Measurements from ENCODE around the gene ZBTB16. TPM values are rescaled to one million over a fixed set of nuclear protein-coding genes. Genes with fewer than 3 reads are reported as not detected.

The ZBTB16 gene
- total RNA-seq, 1 experiment from 2014 or later = 0.44 TPM

- Histone ChIP-seq H3K9me2 (ENCODE audit: insufficient read depth) (no peaks in the 10 kb centered on the region), H3K4me3 (no peak overlapping the region), H3K4me2 (no peak overlapping the region), H3K36me3 (ENCODE audit: low read depth) (no peaks in the 10 kb centered on the region), H3K27me3 (ENCODE audit: insufficient read depth, low read depth) (peaks cover 98% of the 10 kb centered on the region), H3K27ac (no peak overlapping the region), H2AFZ (no peak overlapping the region), H3K79me2 (ENCODE audit: low read depth) (no peaks in the 10 kb centered on the region), H4K20me1 (ENCODE audit: insufficient read depth) (no peaks in the 10 kb centered on the region), H3K4me1 (replicated peaks; ENCODE audit: insufficient read depth) (no peaks in the 10 kb centered on the region), H3K9me3 (ENCODE audit: insufficient read depth, low read depth) (no peaks in the 10 kb centered on the region), H3F3A (ENCODE audit: insufficient read depth, low read depth) (no peaks in the 10 kb centered on the region)
- ChIA-PET POLR2A (ENCODE audit: unreplicated experiment) (no interaction called here), CTCF (no interaction called here)
- no peak for DNase-seq
- no TSS peak for BruUV-seq (replicated peaks)
- intact Hi-C loops (cut with micrococcal nuclease; ENCODE audit: unreplicated experiment) = no loop called here
- TF ChIP-seq CTCF (conservative IDR thresholded peaks at IDR 0.05) = no peak
Observed at GRCh38 chr11:114254571-114255146, 195.1 kb downstream of the ZBTB16 start.

- Histone ChIP-seq H3K27ac (no peak overlapping the region), H3K4me2 (no peak overlapping the region), H3K27me3 (ENCODE audit: insufficient read depth, low read depth) (peaks cover 98% of the 10 kb centered on the region), H4K20me1 (ENCODE audit: insufficient read depth) (no peaks in the 10 kb centered on the region), H3K36me3 (ENCODE audit: low read depth) (no peaks in the 10 kb centered on the region), H3K9me2 (ENCODE audit: insufficient read depth) (no peaks in the 10 kb centered on the region), H3K79me2 (ENCODE audit: low read depth) (no peaks in the 10 kb centered on the region), H3K4me3 (no peak overlapping the region), H3K9me3 (ENCODE audit: insufficient read depth, low read depth) (no peaks in the 10 kb centered on the region), H3F3A (ENCODE audit: insufficient read depth, low read depth) (no peaks in the 10 kb centered on the region), H2AFZ (no peak overlapping the region), H3K4me1 (replicated peaks; ENCODE audit: insufficient read depth) (no peaks in the 10 kb centered on the region)
- TF ChIP-seq EZH2 (IDR thresholded peaks at IDR 0.05; ENCODE audit: low read depth) (no peak), CTCF (conservative IDR thresholded peaks at IDR 0.05) (no peak)
- POLR2A ChIA-PET (ENCODE audit: unreplicated experiment) = no interaction called here
- no TSS peak for BruUV-seq (replicated peaks)
- DNase-seq = no peak
- CTCF ChIA-PET = no interaction called here
- intact Hi-C loops (cut with micrococcal nuclease; ENCODE audit: unreplicated experiment) = no loop called here
Observed at GRCh38 chr11:114255289-114255688, 195.8 kb downstream of the ZBTB16 start.

GRCh38 chr11:114256176-114256966 is 196.9 kb downstream of the ZBTB16 start:
- no peak overlapping the region for H3K4me2 ChIP-seq
- no peak overlapping the region for H3K4me3 ChIP-seq
- no peaks in the 10 kb centered on the region for H3K36me3 ChIP-seq (ENCODE audit: low read depth)
- TF ChIP-seq EZH2 (IDR thresholded peaks at IDR 0.05; ENCODE audit: low read depth) (no peak), CTCF (conservative IDR thresholded peaks at IDR 0.05) (no peak)
- DNase-seq = no peak
- no peaks in the 10 kb centered on the region for H4K20me1 ChIP-seq (ENCODE audit: insufficient read depth)
- intact Hi-C loops (cut with micrococcal nuclease; ENCODE audit: unreplicated experiment) = no loop called here
- peaks cover 97% of the 10 kb centered on the region for H3K27me3 ChIP-seq (ENCODE audit: insufficient read depth, low read depth)
- no peaks in the 10 kb centered on the region for H3K9me3 ChIP-seq (ENCODE audit: insufficient read depth, low read depth)
- no peak overlapping the region for H2AFZ ChIP-seq
- ChIA-PET POLR2A (ENCODE audit: unreplicated experiment) (no interaction called here), CTCF (no interaction called here)
- no peak overlapping the region for H3K27ac ChIP-seq
- no peaks in the 10 kb centered on the region for H3K9me2 ChIP-seq (ENCODE audit: insufficient read depth)
- H3K79me2 ChIP-seq (ENCODE audit: low read depth) = no peaks in the 10 kb centered on the region
- H3F3A ChIP-seq (ENCODE audit: insufficient read depth, low read depth) = no peaks in the 10 kb centered on the region
- BruUV-seq (replicated peaks) = no TSS peak
- no peaks in the 10 kb centered on the region for H3K4me1 ChIP-seq (replicated peaks; ENCODE audit: insufficient read depth)
